ENCODE results near the gene CACUL1. TPM values are rescaled to one million over a fixed set of nuclear protein-coding genes. Genes with fewer than 3 reads are reported as not detected.

CACUL1 gene
- total RNA-seq, 8 experiments from 2014 or later, result 16.9 to 49.3 (median 22.2) TPM

GRCh38 chr10:118720685-118721538, 33.9 kb downstream of the CACUL1 start:
- Histone ChIP-seq H3K4me1 (replicated peaks in 1 of 2) (peaks cover 3 to 4% of the 10 kb centered on the region in 2 donors), H3K27ac (no peak overlapping the region), H3K4me3 (no peak overlapping the region)
- 10 to 60% (median 20%) methylated on average over 1 to 3 of the region's 3 CpGs for WGBS, 10 experiments
- in situ Hi-C loops (cut with MboI; ENCODE audit: low pct_unique_long_range_greater_than_20kb in 2 of 9, low sequenced_read_pairs in 9 of 9, unreplicated experiment in 9 of 9), result loop anchor here in 2 of 9 experiments (10.0 to 25.0 kb wide), 2 partner anchors 146 to 159 kb away; no protein-coding TSS in a partner anchor
- ATAC-seq (replicated peaks in 6 of 8), result peak in 4 of 8 experiments; percentile 48 to 59 (median 54)

- 84 to 100% (median 94%) methylated on average over 2 to 3 of the region's 3 CpGs for WGBS, 10 experiments
- in situ Hi-C loops (cut with MboI; ENCODE audit: low pct_unique_long_range_greater_than_20kb in 2 of 9, low sequenced_read_pairs in 9 of 9, unreplicated experiment in 9 of 9), result loop anchor here in 2 of 9 experiments (10.0 to 25.0 kb wide), 2 partner anchors 150 to 152 kb away; no protein-coding TSS in a partner anchor
- no peak overlapping the region for H3K27ac ChIP-seq
- no peaks in the 10 kb centered on the region for H3K4me1 ChIP-seq (replicated peaks in 1 of 2)
- no peak overlapping the region for H3K4me3 ChIP-seq
- no peak for ATAC-seq (replicated peaks in 6 of 8)
Observed at GRCh38 chr10:118714366-118714765, 40.4 kb downstream of the CACUL1 start.

- ATAC-seq (replicated peaks in 6 of 8), result peak in 2 of 8 experiments; percentile 23 to 31
- Histone ChIP-seq H3K4me3 (no peak overlapping the region), H3K27ac (no peak overlapping the region), H3K4me1 (replicated peaks in 1 of 2) (no peaks in the 10 kb centered on the region)
- WGBS, 10 experiments, result 80 to 100% (median 98%) methylated on average over 1 to 7 of the region's 14 CpGs; no CpG with 5 or more reads in 4 of the 10 experiments
- in situ Hi-C loops (cut with MboI; ENCODE audit: low pct_unique_long_range_greater_than_20kb in 2 of 9, low sequenced_read_pairs in 9 of 9, unreplicated experiment in 9 of 9), result loop anchor here in 2 of 9 experiments (10.0 to 25.0 kb wide), 2 partner anchors 148 to 151 kb away; no protein-coding TSS in a partner anchor
Observed at GRCh38 chr10:118712930-118713634, 41.7 kb downstream of the CACUL1 start.

- Histone ChIP-seq H3K27ac (no peak overlapping the region), H3K4me3 (no peak overlapping the region), H3K4me1 (replicated peaks in 1 of 2) (no peaks in the 10 kb centered on the region)
- in situ Hi-C loops (cut with MboI; ENCODE audit: low pct_unique_long_range_greater_than_20kb in 2 of 9, low sequenced_read_pairs in 9 of 9, unreplicated experiment in 9 of 9), result loop anchor here in 2 of 9 experiments (10.0 to 25.0 kb wide), 2 partner anchors 147 to 150 kb away; no protein-coding TSS in a partner anchor
- ATAC-seq (replicated peaks in 6 of 8), result no peak
- WGBS, 10 experiments, result 83 to 100% (median 93%) methylated on average over 1 to 5 of the region's 7 CpGs; no CpG with 5 or more reads in 5 of the 10 experiments
Observed at GRCh38 chr10:118712080-118712479, 42.7 kb downstream of the CACUL1 start.

GRCh38 chr10:118710487-118710886, 44.3 kb downstream of the CACUL1 start:
- no peak for ATAC-seq (replicated peaks in 6 of 8)
- WGBS, 10 experiments, result 91 to 100% (median 100%) methylated on average over 1 of the region's 1 CpG; no CpG with 5 or more reads in 5 of the 10 experiments
- Histone ChIP-seq H3K4me1 (replicated peaks in 1 of 2) (no peaks in the 10 kb centered on the region), H3K4me3 (no peak overlapping the region), H3K27ac (no peak overlapping the region)
- in situ Hi-C loops (cut with MboI; ENCODE audit: low pct_unique_long_range_greater_than_20kb in 2 of 9, low sequenced_read_pairs in 9 of 9, unreplicated experiment in 9 of 9), result loop anchor here in 2 of 9 experiments (10.0 to 25.0 kb wide), 2 partner anchors 146 to 148 kb away; no protein-coding TSS in a partner anchor

- 86 to 100% (median 94%) methylated on average over 2 to 7 of the region's 7 CpGs for WGBS, 10 experiments
- Histone ChIP-seq H3K27ac (no peak overlapping the region), H3K4me3 (no peak overlapping the region), H3K4me1 (replicated peaks in 1 of 2) (no peaks in the 10 kb centered on the region)
- ATAC-seq (replicated peaks in 6 of 8), result no peak
- in situ Hi-C loops (cut with MboI; ENCODE audit: low pct_unique_long_range_greater_than_20kb in 2 of 9, low sequenced_read_pairs in 9 of 9, unreplicated experiment in 9 of 9), result loop anchor here in 1 of 9 experiments (25.0 kb wide), 1 partner anchor 146 kb away; no protein-coding TSS in a partner anchor
Observed at GRCh38 chr10:118708571-118708970, 46.2 kb downstream of the CACUL1 start.

GRCh38 chr10:118704711-118705110, 50.1 kb downstream of the CACUL1 start:
- Histone ChIP-seq H3K4me3 (no peak overlapping the region), H3K27ac (no peak overlapping the region), H3K4me1 (replicated peaks in 1 of 2) (no peaks in the 10 kb centered on the region)
- in situ Hi-C loops (cut with MboI; ENCODE audit: low pct_unique_long_range_greater_than_20kb in 2 of 9, low sequenced_read_pairs in 9 of 9, unreplicated experiment in 9 of 9), result loop anchor here in 1 of 9 experiments (25.0 kb wide), 1 partner anchor 142 kb away; no protein-coding TSS in a partner anchor
- 93 to 100% (median 100%) methylated on average over 1 to 6 of the region's 6 CpGs; no CpG with 5 or more reads in 2 of the 10 experiments for WGBS, 10 experiments
- no peak for ATAC-seq (replicated peaks in 6 of 8)

GRCh38 chr10:118701529-118702323, 53.0 kb downstream of the CACUL1 start:
- ATAC-seq (replicated peaks in 6 of 8), result no peak
- H3K4me3 ChIP-seq, result no peak overlapping the region

GRCh38 chr10:118698421-118698820, 56.3 kb downstream of the CACUL1 start:
- ATAC-seq (replicated peaks in 6 of 8), result peak in 1 of 8 experiments; percentile 27

More at GRCh38 chr10:118701529-118702323, 53.0 kb downstream of the CACUL1 start:
- Histone ChIP-seq H3K27ac (no peak overlapping the region), H3K4me1 (replicated peaks in 1 of 2) (no peaks in the 10 kb centered on the region)
- in situ Hi-C loops (cut with MboI; ENCODE audit: low pct_unique_long_range_greater_than_20kb in 2 of 9, low sequenced_read_pairs in 9 of 9, unreplicated experiment in 9 of 9), result loop anchor here in 1 of 9 experiments (25.0 kb wide), 1 partner anchor 139 kb away; no protein-coding TSS in a partner anchor
- 60 to 100% (median 87%) methylated on average over 1 to 7 of the region's 8 CpGs for WGBS, 10 experiments

GRCh38 chr10:118694848-118695247, 59.9 kb downstream of the CACUL1 start:
- no peak overlapping the region for H3K4me3 ChIP-seq
- in situ Hi-C loops (cut with MboI; ENCODE audit: low pct_unique_long_range_greater_than_20kb in 2 of 9, low sequenced_read_pairs in 9 of 9, unreplicated experiment in 9 of 9), result no loop called here
- H3K27ac ChIP-seq, result no peak overlapping the region
- no peak for ATAC-seq (replicated peaks in 6 of 8)
- no peaks in the 10 kb centered on the region for H3K4me1 ChIP-seq (replicated peaks in 1 of 2)

More at GRCh38 chr10:118698421-118698820, 56.3 kb downstream of the CACUL1 start:
- no peaks in the 10 kb centered on the region for H3K4me1 ChIP-seq (replicated peaks in 1 of 2)
- WGBS, 10 experiments, result 70 to 100% (median 97%) methylated on average over 1 to 3 of the region's 7 CpGs; no CpG with 5 or more reads in 2 of the 10 experiments
- H3K4me3 ChIP-seq, result no peak overlapping the region
- no peak overlapping the region for H3K27ac ChIP-seq
- in situ Hi-C loops (cut with MboI; ENCODE audit: low pct_unique_long_range_greater_than_20kb in 2 of 9, low sequenced_read_pairs in 9 of 9, unreplicated experiment in 9 of 9), result no loop called here

- ATAC-seq (replicated peaks in 6 of 8), result peak in 5 of 8 experiments; percentile 25 to 96 (median 48)
- Histone ChIP-seq H3K27ac (no peak overlapping the region), H3K4me3 (no peak overlapping the region), H3K4me1 (replicated peaks in 1 of 2) (no peaks in the 10 kb centered on the region)
- WGBS, 10 experiments, result 6 to 100% (median 52%) methylated on average over 2 to 4 of the region's 4 CpGs
- in situ Hi-C loops (cut with MboI; ENCODE audit: low pct_unique_long_range_greater_than_20kb in 2 of 9, low sequenced_read_pairs in 9 of 9, unreplicated experiment in 9 of 9), result no loop called here
Observed at GRCh38 chr10:118692872-118693271, 61.9 kb downstream of the CACUL1 start.
